H1 (cell line): ENCODE results near the gene SLC25A11. TPM values are rescaled to one million over a fixed set of nuclear protein-coding genes. Genes with fewer than 3 reads are reported as not detected.
A peak's percentile ranks its signal among the peaks of the same experiment; 100 is the strongest.

ENCODE experiments used
- CTCF ChIA-PET: fragments of 300-600 bp; sonication (Branson Sonifier 250); formaldehyde crosslinking; loops from one replicate; lab custom pipeline; 2021; ENCODE audit not compliant: partially characterized antibody; lab: Charles Lee
- POLR2A ChIA-PET: fragments of 300-600 bp; sonication (Branson Sonifier 250); formaldehyde crosslinking; loops from one replicate; lab custom pipeline; 2021; ENCODE audit warnings: inconsistent platforms; ENCODE audit not compliant: partially characterized antibody; lab: Charles Lee
- DNase-seq, 2 experiments: peaks; one replicate each; pipeline versions ENCODE4 v3.0.0 to v3.0.0-alpha.2; 2010 to 2022; ENCODE audit warnings: low spot score in 2 of 2, low read depth in 1 of 2, mixed read lengths in 1 of 2
- FAIRE-seq: peaks from 2 replicates; lab custom pipeline; 2011; peaks lifted over from hg19 to GRCh38; lab: Jason Lieb, UNC
- H2AFZ ChIP-seq: 2 replicates; pipeline ENCODE4 v1.8.1; 2012; ENCODE audit warnings: low read length, inconsistent platforms
- H2AK5ac ChIP-seq: 2 replicates; pipeline ENCODE4 v1.6.1; 2013; ENCODE audit warnings: low read depth, low read length
- H2BK120ac ChIP-seq: replicated peaks from 2 replicates; pipeline ENCODE3; 2013; ENCODE audit warnings: low read depth, low read length, inconsistent platforms
- H2BK12ac ChIP-seq: 2 replicates; pipeline ENCODE4 v1.6.1; 2013; ENCODE audit warnings: low read depth, low read length
- H2BK15ac ChIP-seq: 2 replicates; pipeline ENCODE4 v1.6.1; 2013; ENCODE audit warnings: low read length
- H2BK20ac ChIP-seq: 2 replicates; pipeline ENCODE4 v1.6.1; 2013; ENCODE audit warnings: low read length
- H2BK5ac ChIP-seq: 2 replicates; pipeline ENCODE4 v1.6.1; 2013; ENCODE audit warnings: low read depth, low read length
- H3K14ac ChIP-seq: 2 replicates; pipeline ENCODE4 v1.6.1; 2013; ENCODE audit warnings: inconsistent platforms; ENCODE audit not compliant: insufficient read length
- H3K18ac ChIP-seq: 2 replicates; pipeline ENCODE4 v1.6.1; 2013; ENCODE audit warnings: low read length; ENCODE audit errors: extremely low read depth
- H3K23ac ChIP-seq: 2 replicates; pipeline ENCODE4 v1.6.1; 2013; ENCODE audit warnings: inconsistent platforms; ENCODE audit not compliant: insufficient read length
- H3K23me2 ChIP-seq: 2 replicates; pipeline ENCODE4 v1.6.1; 2013; ENCODE audit warnings: low read depth, low read length
- H3K27ac ChIP-seq: 2 replicates; pipeline ENCODE4 v1.6.1; 2011; ENCODE audit warnings: low read depth, low read length, inconsistent platforms
- H3K27me3 ChIP-seq, 4 experiments: replicated peaks in 1 of 4; 1 replicate in 1 of 4; 2 replicates in 3 of 4; pipeline versions ENCODE4 v1.6.1 to v1.8.1; 2011 to 2013; ENCODE audit warnings: low read length in 3 of 4, mild to moderate bottlenecking in 3 of 4, inconsistent platforms in 2 of 4, mixed read lengths in 2 of 4, moderate library complexity in 1 of 4; ENCODE audit not compliant: control insufficient read depth in 3 of 4, insufficient read depth in 3 of 4; ENCODE audit errors: extremely low read depth in 1 of 4
- H3K36me3 ChIP-seq, 4 experiments: 2 replicates each; pipeline versions ENCODE4 v1.6.1 to v1.8.1; 2011 to 2013; ENCODE audit warnings: mild to moderate bottlenecking in 4 of 4, low read length in 3 of 4, moderate library complexity in 2 of 4, control low read depth in 1 of 4, inconsistent platforms in 1 of 4; ENCODE audit not compliant: insufficient read depth in 4 of 4, control insufficient read depth in 2 of 4
- H3K4ac ChIP-seq: replicated peaks from 2 replicates; pipeline ENCODE3; 2013; ENCODE audit warnings: low read length, low read depth, mixed read lengths, inconsistent platforms; ENCODE audit not compliant: insufficient read length
- H3K4me1 ChIP-seq, 4 experiments: replicated peaks in 1 of 4; 1 replicate in 1 of 4; 2 replicates in 3 of 4; pipeline versions ENCODE4 v1.6.1 to v1.8.1; 2011 to 2013; ENCODE audit warnings: low read length in 3 of 4, inconsistent platforms in 2 of 4, mixed read lengths in 1 of 4; ENCODE audit not compliant: insufficient read depth in 4 of 4, control insufficient read depth in 3 of 4
- H3K4me2 ChIP-seq, 2 experiments: 2 replicates each; pipeline versions ENCODE4 v1.6.1 to v1.8.1; 2011 to 2013; ENCODE audit warnings: low read depth in 2 of 2, low read length in 2 of 2, control low read depth in 1 of 2, inconsistent platforms in 1 of 2, mild to moderate bottlenecking in 1 of 2; ENCODE audit not compliant: insufficient read depth in 1 of 2
- H3K4me3 ChIP-seq, 4 experiments: fragments of 200-600, 300-600 bp in 1 of 4; sonication (generic), shearing (Covaris generic), sonication (Bioruptor Twin) in 1 of 4; 2 replicates each; pipeline versions ENCODE4 v1.5.1 to v1.8.1; 2011 to 2016; ENCODE audit warnings: low read length in 4 of 4, low read depth in 3 of 4, control low read depth in 2 of 4, inconsistent platforms in 2 of 4, mild to moderate bottlenecking in 2 of 4, mixed read lengths in 1 of 4, moderate library complexity in 1 of 4; ENCODE audit not compliant: insufficient read depth in 2 of 4; ENCODE audit errors: extremely low read depth in 1 of 4
- H3K56ac ChIP-seq: replicated peaks from 2 replicates; pipeline ENCODE3; 2013; ENCODE audit warnings: low read depth, mild to moderate bottlenecking, mixed read lengths, low read length, inconsistent platforms; ENCODE audit not compliant: insufficient read length
- H3K79me1 ChIP-seq: 2 replicates; pipeline ENCODE4 v1.6.1; 2013; ENCODE audit warnings: low read depth, low read length, control low read depth
- H3K79me2 ChIP-seq, 2 experiments: 2 replicates each; pipeline versions ENCODE4 v1.6.1 to v1.8.1; 2012 to 2013; ENCODE audit warnings: low read length in 2 of 2, mild to moderate bottlenecking in 2 of 2, inconsistent platforms in 1 of 2; ENCODE audit not compliant: insufficient read depth in 2 of 2, control insufficient read depth in 1 of 2
- H3K9ac ChIP-seq, 4 experiments: replicated peaks in 1 of 4; 1 replicate in 1 of 4; 2 replicates in 3 of 4; pipeline versions ENCODE4 v1.6.1 to v1.8.1; 2011 to 2013; ENCODE audit warnings: low read depth in 3 of 4, low read length in 3 of 4, control low read depth in 2 of 4, mild to moderate bottlenecking in 2 of 4, moderate library complexity in 2 of 4, inconsistent platforms in 1 of 4; ENCODE audit errors: extremely low read depth in 1 of 4
- H3K9me3 ChIP-seq, 2 experiments: 2 replicates each; pipeline versions ENCODE4 v1.6.1 to v1.8.1; 2012 to 2013; ENCODE audit warnings: mild to moderate bottlenecking in 2 of 2, moderate library complexity in 2 of 2, control low read depth in 1 of 2, inconsistent platforms in 1 of 2, low read depth in 1 of 2, low read length in 1 of 2, mixed read lengths in 1 of 2; ENCODE audit not compliant: insufficient read depth in 2 of 2
- H4K20me1 ChIP-seq, 2 experiments: replicated peaks in 1 of 2; 2 replicates each; pipeline versions ENCODE3 to v1.8.1; 2011 to 2013; ENCODE audit warnings: inconsistent platforms in 2 of 2, low read length in 2 of 2, mild to moderate bottlenecking in 1 of 2; ENCODE audit not compliant: insufficient read depth in 2 of 2, control insufficient read depth in 1 of 2
- H4K5ac ChIP-seq: 2 replicates; pipeline ENCODE4 v1.6.1; 2013; ENCODE audit warnings: low read length, low read depth, mixed read lengths, inconsistent platforms; ENCODE audit not compliant: insufficient read length
- H4K8ac ChIP-seq: 2 replicates; pipeline ENCODE4 v1.8.0; 2013; ENCODE audit warnings: mild to moderate bottlenecking, moderate library complexity, low read length, inconsistent platforms; ENCODE audit not compliant: insufficient read depth; ENCODE audit errors: extremely low read depth
- H4K91ac ChIP-seq: replicated peaks from 2 replicates; pipeline ENCODE3; 2013; ENCODE audit warnings: low read length, mixed read lengths, inconsistent platforms; ENCODE audit not compliant: insufficient read length
- CHD1 ChIP-seq: IDR thresholded peaks from 2 replicates; pipeline ENCODE4 v1.6.1; 2012; ENCODE audit warnings: low read depth, low read length, improper control_type of control experiment
- KDM5A ChIP-seq: fragments of 200-600 bp; IDR thresholded peaks from 2 replicates; pipeline ENCODE4 v1.7.1; 2012; ENCODE audit warnings: mild to moderate bottlenecking, low read length, inconsistent platforms, mixed read lengths
- SIX5 ChIP-seq: IDR thresholded peaks from 2 replicates; pipeline ENCODE4 v1.6.1; 2011; ENCODE audit warnings: mild to moderate bottlenecking, low read depth, low read length
- WGBS, 2 experiments: shearing (Covaris generic) in 1 of 2; methylation state at CpG; one replicate each; pipeline versions ENCODE4 v1.1.6 to v1.1.7; 2013 to 2015; ENCODE audit warnings: low lambda C conversion rate in 2 of 2, mixed read lengths in 2 of 2, inconsistent platforms in 1 of 2, low coverage in 1 of 2, missing lambda C conversion rate in 1 of 2; ENCODE audit not compliant: insufficient replicate concordance in 2 of 2, insufficient coverage in 1 of 2, insufficient read length in 1 of 2; ENCODE audit errors: extremely low coverage in 1 of 2, missing lambda C conversion rate in 1 of 2; 5-methylcytosine and 5-hydroxymethylcytosine counted together
- polyA plus RNA-seq, 7 experiments: library from polyadenylated mRNA; depleted of rRNA in 3 of 7; stranded (reverse) in 5 of 7; unstranded in 2 of 7; fragments of >200 nt in 5 of 7; fragments of 200-250 nt in 2 of 7; gene quantifications; 1 replicate in 5 of 7; 2 replicates in 1 of 7; 4 replicates in 1 of 7; pipeline versions ENCODE4 v1.2.1 to v1.2.3, GENCODE V29; 2011 to 2013; ENCODE audit warnings: missing spikeins in 2 of 7, mixed read lengths in 2 of 7
- total RNA-seq: library from RNA; stranded (reverse); fragmentation: NEBNext Ultra II Directional; extraction: Animal tissue kit (Norgen Biotek cat#: 25700); gene quantifications from 2 replicates; pipeline ENCODE4 v1.2.1, GENCODE V29; 2021

Gene SLC25A11
- total and polyA plus RNA-seq, 2 of the 8 experiments (the other 6 are each of a cell fraction or from before 2014, with no cell fraction given) = 55.9 to 97.0 TPM

DNA sequence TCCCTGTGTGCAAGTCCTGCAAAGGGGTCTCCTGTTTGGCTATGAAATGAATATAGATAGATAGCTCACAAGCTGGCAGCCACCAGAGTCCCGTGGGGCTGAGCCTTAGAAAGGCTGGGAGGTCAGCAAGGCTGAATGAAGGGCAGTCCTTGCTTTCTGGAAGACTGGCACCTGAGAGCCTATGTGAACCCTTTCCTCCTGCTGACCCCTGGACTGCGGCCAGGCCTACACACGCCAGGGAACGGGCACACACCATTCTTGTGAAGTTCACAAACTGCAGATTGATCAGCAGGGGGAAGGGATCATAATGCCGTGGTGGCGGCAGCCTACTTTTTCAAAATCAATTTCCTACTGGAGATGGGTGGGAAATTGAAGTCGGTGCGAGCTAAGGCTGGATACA lies 41.5 kb downstream of the SLC25A11 start:
- H4K91ac ChIP-seq = no peak overlapping the region
- no peak overlapping the region for H3K9ac ChIP-seq
- H3K23me2 ChIP-seq = peaks cover 3% of the 10 kb centered on the region; the same call in 1 of the 2 replicates
- H3K79me1 ChIP-seq = no peaks in the 10 kb centered on the region; the same call in 1 of the 2 replicates
- 78% methylated on average over 8 of the region's 8 CpGs; no CpG with 5 or more reads in 1 of the 2 experiments for WGBS, 2 experiments
- no peak overlapping the region for H4K5ac ChIP-seq
- H3K14ac ChIP-seq = no peak overlapping the region
- FAIRE-seq = no peak
- no peak overlapping the region for H3K56ac ChIP-seq
- H3K4me3 ChIP-seq = no peak overlapping the region
- H2BK12ac ChIP-seq = no peak overlapping the region
- CTCF ChIA-PET = interaction anchor here (0.6 to 3.0 kb wide), 4 partner anchors 11 to 117 kb away, joined by 3 to 22 read pairs (median 8); no protein-coding TSS in a partner anchor
- H2AK5ac ChIP-seq = no peak overlapping the region
- H3K79me2 ChIP-seq = no peaks in the 10 kb centered on the region
- H3K4me1 ChIP-seq = peaks cover 0 to 11% (median 4%) of the 10 kb centered on the region in 4 experiments; a peak in 6 of 7 replicates
- POLR2A ChIA-PET = interaction anchor here (1.2 to 6.4 kb wide), 2 partner anchors 39 to 194 kb away, joined by 5 to 49 read pairs; partner anchors contain the start of genes PELP1, RNF167 and SLC25A11
- H2BK15ac ChIP-seq = no peak overlapping the region
- no peak overlapping the region for H2AFZ ChIP-seq
- H2BK5ac ChIP-seq = no peak overlapping the region
- H4K20me1 ChIP-seq = peaks cover 0 to 10% of the 10 kb centered on the region in 2 experiments
- H3K27ac ChIP-seq = no peak overlapping the region
- no peak overlapping the region for H3K18ac ChIP-seq
- no peak overlapping the region for H2BK20ac ChIP-seq
- H3K23ac ChIP-seq = no peak overlapping the region
- no peak overlapping the region for H3K4ac ChIP-seq
- no peaks in the 10 kb centered on the region for H3K9me3 ChIP-seq
- 0 out of 7 replicates have a peak, but pooled peaks cover 0 to 2% (median 0%) of the 10 kb centered on the region in 4 experiments for H3K27me3 ChIP-seq
- no peak overlapping the region for H3K4me2 ChIP-seq
- no peak for TF ChIP-seq SIX5
- no peak for TF ChIP-seq CHD1
- TF ChIP-seq KDM5A = no peak
- DNase-seq = no peak
- no peak overlapping the region for H2BK120ac ChIP-seq
- H3K36me3 ChIP-seq = peaks cover 4 to 19% (median 14%) of the 10 kb centered on the region in 4 experiments; a peak in 7 of 8 replicates
- H4K8ac ChIP-seq = peak overlapping the region; percentile 14; the same call in 1 of the 2 replicates
